PC-3 (cell line): Measurements from ENCODE around the gene VASH2. TPM values are rescaled to one million over a fixed set of nuclear protein-coding genes. Genes with fewer than 3 reads are reported as not detected.

ENCODE experiments used
- ATAC-seq: fragments of 200-7000 bp; cut with Tn5 transposase; 2 replicates; pipeline ENCODE4 v1.9.1; 2020; ENCODE audit warnings: mild to moderate bottlenecking, moderate library complexity
- Bru-seq: library from RNA; stranded (reverse); fragments of 400-500 nt; gene quantifications from one replicate; lab custom pipeline; 2021; lab: Mats Ljungman, UMichigan
- BruChase-seq, 2 experiments: library from RNA; stranded (reverse); fragments of 400-500 nt; gene quantifications; one replicate each; lab custom pipeline; 2021; lab: Mats Ljungman, UMichigan
- BruUV-seq: library from RNA; stranded (reverse); fragments of 400-500 nt; replicated peaks from 2 replicates; lab custom pipeline; 2021; lab: Mats Ljungman, UMichigan
- CTCF ChIA-PET: fragments of 300-600 bp; sonication (Branson Sonifier 250); formaldehyde crosslinking; loops from one replicate; lab custom pipeline; 2022; ENCODE audit warnings: antibody characterized with exemption; lab: Charles Lee
- POLR2A ChIA-PET: fragments of 300-600 bp; sonication (Branson Sonifier 250); formaldehyde crosslinking; loops from one replicate; lab custom pipeline; 2022; ENCODE audit warnings: antibody characterized with exemption; ENCODE audit not compliant: unreplicated experiment; lab: Charles Lee
- DNase-seq: peaks from one replicate; pipeline ENCODE4 v3.0.0-alpha.2; 2015
- H2AFZ ChIP-seq: fragments of 300-600 bp; sonication (generic); 2 replicates; pipeline ENCODE4 v1.6.0; 2016; ENCODE audit warnings: antibody characterized with exemption, low read length
- H3F3A ChIP-seq: fragments of 300-600 bp; sonication (generic); one replicate; pipeline ENCODE4 v1.6.0; 2017; ENCODE audit warnings: antibody characterized with exemption, low read length, control low read depth, mild to moderate bottlenecking; ENCODE audit not compliant: unreplicated experiment
- H3K27ac ChIP-seq: fragments of 300-600 bp; sonication (generic); 2 replicates; pipeline ENCODE4 v1.5.1; 2016; ENCODE audit warnings: mild to moderate bottlenecking, low read length
- H3K27me3 ChIP-seq: fragments of 300-600 bp; sonication (generic); 2 replicates; pipeline ENCODE4 v1.6.1; 2016; ENCODE audit warnings: low read length, mixed read lengths
- H3K36me3 ChIP-seq: fragments of 300-600 bp; sonication (generic); 2 replicates; pipeline ENCODE4 v1.6.1; 2016; ENCODE audit warnings: low read depth, mixed run types, low read length, mixed read lengths
- H3K4me1 ChIP-seq: fragments of 300-600 bp; sonication (generic); 2 replicates; pipeline ENCODE4 v1.5.1; 2016; ENCODE audit warnings: low read length; ENCODE audit not compliant: insufficient read depth
- H3K4me2 ChIP-seq: fragments of 300-600 bp; sonication (generic); 2 replicates; pipeline ENCODE4 v1.6.0; 2016; ENCODE audit warnings: low read length
- H3K4me3 ChIP-seq: fragments of 300-600 bp; sonication (generic); 2 replicates; pipeline ENCODE4 v1.5.1; 2016; ENCODE audit warnings: mild to moderate bottlenecking, low read length, mixed read lengths
- H3K79me2 ChIP-seq: fragments of 300-600 bp; sonication (generic); 2 replicates; pipeline ENCODE4 v1.6.1; 2017; ENCODE audit warnings: low read length, mixed read lengths
- H3K9ac ChIP-seq: fragments of 300-600 bp; sonication (generic); 2 replicates; pipeline ENCODE4 v1.6.0; 2016; ENCODE audit warnings: mild to moderate bottlenecking, low read length
- H3K9me2 ChIP-seq: fragments of 300-600 bp; sonication (generic); replicated peaks from 2 replicates; pipeline ENCODE4 v1.6.1; 2016; ENCODE audit warnings: mixed run types, low read length, mixed read lengths
- H3K9me3 ChIP-seq: fragments of 300-600 bp; sonication (generic); 2 replicates; pipeline ENCODE4 v1.6.1; 2016; ENCODE audit warnings: low read length, mixed read lengths
- H4K20me1 ChIP-seq: fragments of 300-600 bp; sonication (generic); 2 replicates; pipeline ENCODE4 v1.6.1; 2016; ENCODE audit warnings: low read length, mixed read lengths
- EZH2 ChIP-seq: fragments of 300-600 bp; sonication (generic); IDR thresholded peaks from one replicate; pipeline ENCODE4 v1.6.1; 2017; ENCODE audit warnings: antibody characterized with exemption, mild to moderate bottlenecking, low read length; ENCODE audit not compliant: unreplicated experiment
- EZH2phosphoT487 ChIP-seq: fragments of 300-600 bp; sonication (generic); IDR thresholded peaks from 2 replicates; pipeline ENCODE4 v1.6.1; 2018; ENCODE audit warnings: mild to moderate bottlenecking, antibody characterized with exemption, low read length, borderline replicate concordance
- intact Hi-C: fragments of 100-400 bp; cut with micrococcal nuclease; formaldehyde crosslinking; loops from 2 replicates; pipeline ENCODE4 v1.9.0; 2023
- long read RNA-seq: library from polyadenylated mRNA; unstranded; transcript quantifications from one replicate; pipeline ENCODE4 v2.0.0, GENCODE V29; 2021; ENCODE audit not compliant: unreplicated experiment
- total RNA-seq: library from RNA; depleted of rRNA; stranded (reverse); fragments of >200 nt; gene quantifications from 2 replicates; pipeline ENCODE4 v1.2.3, GENCODE V29; 2014; rRNA removed
- TF ChIP-seq, protein P1 (sequence below): fragments of 300-600 bp; sonication (generic); conservative IDR thresholded peaks from 2 replicates; pipeline ENCODE4 v1.5.1; 2017; ENCODE audit warnings: antibody characterized with exemption, low read depth, mild to moderate bottlenecking, low read length

The VASH2 gene
- 4.7 TPM in 2 replicates for total RNA-seq
- Bru-seq, nascent RNA = percentile 34 among the genes with signal in this experiment
- percentile 34 among the genes with signal in this experiment for BruChase-seq, experiment 1, labeled RNA remaining after a 6-hour chase
- percentile 35 among the genes with signal in this experiment for BruChase-seq, experiment 2, labeled RNA remaining after a 2-hour chase
- long read RNA-seq, partial matches to known transcripts = 0 of 3 reads
- long read RNA-seq, other reads (novel, unspliced or antisense) = 3 of 3 reads

DNA sequence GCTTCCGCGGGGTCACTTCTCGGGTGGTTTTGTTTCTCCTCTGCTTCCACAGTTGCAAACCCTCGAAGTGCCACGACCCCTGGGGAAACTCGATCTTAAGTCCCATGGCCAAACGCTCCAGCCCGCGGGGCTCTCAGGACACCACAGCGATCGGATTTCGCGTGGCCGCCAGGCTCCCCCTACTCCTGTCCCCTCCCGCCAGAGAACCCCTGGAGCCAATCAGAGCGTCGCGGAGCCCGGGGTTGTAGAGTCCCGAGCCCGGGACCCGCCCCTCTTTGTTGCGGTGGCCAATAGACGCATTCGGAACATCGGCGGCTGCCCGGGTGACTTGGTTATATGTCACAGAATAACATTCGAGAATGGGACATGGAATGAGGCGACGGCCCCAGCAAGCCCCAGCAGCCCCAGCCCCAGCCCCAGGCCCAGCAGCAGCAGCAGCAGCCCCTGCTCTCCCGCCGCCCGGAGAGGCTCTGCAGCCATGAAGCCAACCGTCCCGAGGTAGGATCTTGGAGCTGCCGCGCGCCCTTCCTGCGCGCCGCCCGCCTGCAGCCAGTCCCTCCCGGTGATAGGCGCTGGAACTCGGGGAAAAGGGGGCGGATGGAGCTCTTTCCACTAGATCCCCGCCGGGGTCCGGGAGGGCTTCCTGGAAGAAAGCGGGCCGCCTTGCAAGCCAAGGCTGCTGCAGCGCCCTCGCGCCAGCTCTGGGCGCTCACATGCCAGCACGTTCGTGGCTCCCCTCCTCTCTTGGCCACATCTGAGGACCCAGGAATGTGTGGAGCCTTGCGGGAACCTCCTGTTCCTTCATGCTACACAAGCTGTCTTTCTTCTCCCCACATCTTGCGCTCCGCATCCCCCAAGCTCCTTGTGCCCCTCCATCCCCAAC, at the start of gene VASH2:
Gene VASH2, plus strand, starts transcription at position 299 of the 883 bp plus-strand sequence. CDS start 1,002 bp downstream, outside the sequence.
- Histone ChIP-seq H3K9me3 (no peaks in the 10 kb centered on the region), H3K9me2 (no peaks in the 10 kb centered on the region), H3F3A (no peaks in the 10 kb centered on the region), H3K4me2 (peak within 1 kb of the TSS; percentile 98), H3K27me3 (no peaks in the 10 kb centered on the region), H3K4me3 (peak within 1 kb of the TSS; percentile 71), H3K4me1 (peaks cover 13% of the 10 kb centered on the region), H3K36me3 (no peaks in the 10 kb centered on the region), H3K27ac (no peak within 1 kb of the TSS), H3K9ac (peak within 1 kb of the TSS; percentile 20), H3K79me2 (no peaks in the 10 kb centered on the region), H2AFZ (peak within 1 kb of the TSS; percentile 90), H4K20me1 (no peaks in the 10 kb centered on the region)
- intact Hi-C loops = loop anchor here (5.0 kb wide), 1 partner anchor 93 kb away; the partner anchor contains the start of gene FLVCR1
- peak; percentile 91 for DNase-seq
- no TSS peak for BruUV-seq
- CTCF ChIA-PET = interaction anchor here (0.9 kb wide), 1 partner anchor 201 kb away, joined by 4 read pairs; no protein-coding TSS in a partner anchor
- peak; percentile 97 for ATAC-seq
- TF ChIP-seq, protein P1, sequence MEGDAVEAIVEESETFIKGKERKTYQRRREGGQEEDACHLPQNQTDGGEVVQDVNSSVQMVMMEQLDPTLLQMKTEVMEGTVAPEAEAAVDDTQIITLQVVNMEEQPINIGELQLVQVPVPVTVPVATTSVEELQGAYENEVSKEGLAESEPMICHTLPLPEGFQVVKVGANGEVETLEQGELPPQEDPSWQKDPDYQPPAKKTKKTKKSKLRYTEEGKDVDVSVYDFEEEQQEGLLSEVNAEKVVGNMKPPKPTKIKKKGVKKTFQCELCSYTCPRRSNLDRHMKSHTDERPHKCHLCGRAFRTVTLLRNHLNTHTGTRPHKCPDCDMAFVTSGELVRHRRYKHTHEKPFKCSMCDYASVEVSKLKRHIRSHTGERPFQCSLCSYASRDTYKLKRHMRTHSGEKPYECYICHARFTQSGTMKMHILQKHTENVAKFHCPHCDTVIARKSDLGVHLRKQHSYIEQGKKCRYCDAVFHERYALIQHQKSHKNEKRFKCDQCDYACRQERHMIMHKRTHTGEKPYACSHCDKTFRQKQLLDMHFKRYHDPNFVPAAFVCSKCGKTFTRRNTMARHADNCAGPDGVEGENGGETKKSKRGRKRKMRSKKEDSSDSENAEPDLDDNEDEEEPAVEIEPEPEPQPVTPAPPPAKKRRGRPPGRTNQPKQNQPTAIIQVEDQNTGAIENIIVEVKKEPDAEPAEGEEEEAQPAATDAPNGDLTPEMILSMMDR = 0 out of 2 replicates have a peak, but pooled peaks have one; percentile 22
- TF ChIP-seq EZH2phosphoT487 = no peak
- TF ChIP-seq EZH2 = no peak
- POLR2A ChIA-PET = no interaction called here

DNA sequence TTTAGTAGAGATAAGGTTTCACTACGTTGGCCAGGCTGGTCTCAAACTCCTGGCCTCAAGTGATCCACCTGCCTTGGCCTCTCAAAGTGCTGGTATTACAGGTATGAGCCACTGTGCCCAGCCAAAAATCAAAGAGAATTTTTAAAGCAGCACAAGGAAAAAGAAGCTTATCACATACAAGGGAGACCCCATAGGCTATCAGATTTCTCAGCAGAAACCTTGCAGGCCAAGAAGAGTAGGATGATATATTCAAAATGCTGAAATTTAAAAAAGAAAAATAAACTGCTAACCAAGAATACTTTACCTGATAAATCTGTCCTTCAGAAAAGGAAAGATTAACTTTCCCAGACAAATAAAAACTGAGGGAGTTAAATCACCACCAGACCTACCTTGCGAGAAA, 49.1 kb upstream of the VASH2 start:
- Histone ChIP-seq H2AFZ (no peak overlapping the region), H3K9me3 (no peaks in the 10 kb centered on the region), H3F3A (no peaks in the 10 kb centered on the region), H3K36me3 (peaks cover 36% of the 10 kb centered on the region), H3K27me3 (no peaks in the 10 kb centered on the region), H3K9me2 (no peaks in the 10 kb centered on the region), H3K4me3 (no peak overlapping the region), H3K27ac (no peak overlapping the region), H3K4me1 (no peaks in the 10 kb centered on the region), H3K9ac (no peak overlapping the region), H4K20me1 (no peaks in the 10 kb centered on the region), H3K79me2 (no peaks in the 10 kb centered on the region), H3K4me2 (no peak overlapping the region)
- ChIA-PET CTCF (no interaction called here), POLR2A (interaction anchor here (0.6 kb wide), 1 partner anchor 27 kb away, joined by 9 read pairs; no protein-coding TSS in a partner anchor)
- intact Hi-C loops = no loop called here
- no TSS peak for BruUV-seq
- DNase-seq (no peak), ATAC-seq (no peak)
- TF ChIP-seq EZH2 = no peak
- TF ChIP-seq, protein P1 = no peak
- no peak for TF ChIP-seq EZH2phosphoT487
